ENCODE measurements around the gene LYPD4.
A peak's percentile ranks its signal among the peaks of the same experiment; 100 is the strongest.

LYPD4 gene

GRCh38 chr19:41872775-41873647, 28.5 kb upstream of the LYPD4 start:
- DNase-seq (ENCODE audit: low read depth): peak; percentile 56

DNA sequence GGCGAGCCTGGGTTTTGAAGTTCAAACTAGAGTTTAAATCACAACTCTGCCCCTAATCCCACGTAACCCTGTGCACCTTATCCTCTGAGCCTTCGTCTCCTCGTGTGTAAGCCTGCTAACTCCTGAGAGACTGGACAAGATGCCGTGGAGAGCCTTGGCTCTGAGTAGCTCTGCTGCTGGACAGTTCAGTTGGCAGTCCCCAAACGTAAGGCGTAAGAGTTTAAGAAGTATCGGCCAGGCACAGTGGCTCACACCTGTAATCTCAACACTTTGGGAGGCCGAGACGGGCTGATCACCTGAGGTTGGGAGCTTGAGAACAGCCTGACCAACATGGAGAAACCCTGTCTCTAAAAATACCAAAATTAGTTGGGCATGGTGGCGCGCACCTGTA, 27.9 kb upstream of the LYPD4 start:
- DNase-seq (ENCODE audit: low read depth): no peak

GRCh38 chr19:41871573-41872383, 27.3 kb upstream of the LYPD4 start:
- peak; percentile 34 for DNase-seq (ENCODE audit: low read depth)

- no peak for DNase-seq (ENCODE audit: low read depth)
Measured at GRCh38 chr19:41870401-41870873, 26.0 kb upstream of the LYPD4 start.

DNA sequence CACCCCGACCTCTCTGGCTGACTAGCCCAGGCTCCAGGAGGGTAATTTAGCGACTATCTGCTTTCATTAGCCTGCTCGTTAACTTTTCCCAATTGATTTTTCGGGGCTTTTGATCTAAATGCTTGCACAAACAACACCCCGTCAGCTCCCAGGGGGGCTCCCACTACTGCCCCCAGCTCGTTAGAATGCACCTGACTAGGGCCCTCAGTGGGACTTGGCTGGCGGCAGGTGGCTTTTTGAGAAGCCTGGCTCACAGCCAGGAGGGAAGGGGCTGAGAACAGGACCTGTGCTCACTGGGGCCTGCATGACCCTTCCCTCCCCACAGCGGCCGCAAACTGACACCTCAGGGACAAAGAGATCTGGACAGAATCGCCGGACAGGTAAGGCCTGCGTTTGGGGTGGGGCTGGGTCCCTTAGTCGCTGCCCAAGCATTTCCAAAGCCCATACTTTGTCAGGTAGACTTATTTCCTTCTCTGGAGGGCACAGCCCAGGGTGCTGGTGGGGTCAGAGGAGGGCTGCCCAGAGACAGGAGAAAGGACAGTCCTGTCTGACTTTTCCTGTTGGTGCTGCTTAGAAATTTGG, 25.0 kb upstream of the LYPD4 start:
- no peak for DNase-seq (ENCODE audit: low read depth)

DNA sequence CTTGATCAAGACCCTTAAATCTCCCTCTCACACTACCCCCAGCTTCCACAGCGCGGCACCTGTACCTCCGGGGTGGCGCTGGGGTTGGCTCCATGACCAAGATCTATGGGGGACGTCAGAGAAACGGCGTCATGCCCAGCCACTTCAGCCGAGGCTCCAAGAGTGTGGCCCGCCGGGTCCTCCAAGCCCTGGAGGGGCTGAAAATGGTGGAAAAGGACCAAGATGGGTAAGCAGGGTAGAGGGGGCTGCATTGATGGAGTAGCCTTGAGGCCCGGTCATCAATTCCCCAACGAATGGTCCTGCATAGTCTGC, 24.5 kb upstream of the LYPD4 start:
- no peak for DNase-seq (ENCODE audit: low read depth)

DNA sequence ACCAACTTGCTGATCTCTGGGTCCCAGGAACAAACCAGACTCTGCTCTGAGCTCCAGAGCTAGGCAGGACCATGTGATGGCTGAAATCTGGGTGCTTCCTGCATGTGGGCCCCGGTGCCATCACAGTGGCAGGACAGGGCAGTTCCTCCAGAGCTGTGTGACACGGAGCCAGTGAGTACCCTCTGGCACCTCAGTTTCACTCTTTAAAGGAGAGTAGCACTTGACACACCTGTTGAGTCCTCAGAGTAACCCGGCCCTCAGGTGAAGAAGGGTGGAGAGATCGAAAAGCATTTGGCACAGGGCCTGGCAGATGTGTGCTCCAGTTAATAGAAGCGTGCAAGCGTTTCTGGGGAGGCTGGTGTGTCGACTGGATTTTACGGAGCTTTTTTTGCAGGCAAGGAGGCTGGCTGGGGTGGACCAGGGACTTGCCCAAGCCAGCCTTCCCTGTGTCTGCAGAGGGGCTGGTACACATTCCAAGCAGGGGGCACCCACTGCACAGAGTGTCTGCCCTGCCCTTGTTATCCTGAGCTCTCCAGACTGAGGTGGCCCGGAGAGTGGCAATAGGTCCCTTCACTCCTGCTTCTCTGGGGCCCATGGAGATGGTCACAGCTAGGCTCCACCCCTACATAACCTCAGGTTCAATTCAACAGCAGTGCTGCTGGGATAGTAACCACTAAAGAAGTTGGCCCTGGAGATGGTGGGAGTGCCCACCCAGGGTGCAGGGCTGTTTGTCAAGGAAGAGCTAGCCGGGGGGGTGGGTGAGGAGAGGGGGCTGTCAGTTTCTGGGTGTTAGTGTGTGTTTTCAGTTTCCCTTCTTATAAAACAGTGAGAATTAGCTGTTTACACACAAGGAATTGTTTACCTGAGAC, 23.9 kb upstream of the LYPD4 start:
- no peak for DNase-seq (ENCODE audit: low read depth)

DNA sequence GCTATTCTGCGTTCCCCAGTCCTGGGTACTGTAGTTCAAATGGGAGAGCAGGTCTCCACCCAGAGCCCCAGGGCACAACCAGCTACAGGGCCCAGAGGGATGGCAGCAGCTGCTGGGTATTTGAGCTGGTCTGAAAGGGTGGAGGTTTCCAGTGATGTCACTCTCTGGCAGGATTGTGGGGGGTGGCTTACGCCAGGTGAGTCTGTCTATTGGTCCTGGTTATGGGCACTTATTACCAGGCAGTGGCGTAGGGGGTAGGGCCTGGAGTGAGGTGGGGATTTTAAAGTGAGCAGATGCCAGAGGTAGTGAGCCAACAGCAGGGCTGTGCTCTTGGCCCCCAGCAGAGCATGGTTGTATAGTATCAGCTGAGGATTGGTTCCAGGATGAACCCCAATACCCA, 21.8 kb upstream of the LYPD4 start:
- DNase-seq (ENCODE audit: low read depth): no peak

GRCh38 chr19:41864374-41864773, 19.9 kb upstream of the LYPD4 start:
- DNase-seq (ENCODE audit: low read depth): no peak

DNA sequence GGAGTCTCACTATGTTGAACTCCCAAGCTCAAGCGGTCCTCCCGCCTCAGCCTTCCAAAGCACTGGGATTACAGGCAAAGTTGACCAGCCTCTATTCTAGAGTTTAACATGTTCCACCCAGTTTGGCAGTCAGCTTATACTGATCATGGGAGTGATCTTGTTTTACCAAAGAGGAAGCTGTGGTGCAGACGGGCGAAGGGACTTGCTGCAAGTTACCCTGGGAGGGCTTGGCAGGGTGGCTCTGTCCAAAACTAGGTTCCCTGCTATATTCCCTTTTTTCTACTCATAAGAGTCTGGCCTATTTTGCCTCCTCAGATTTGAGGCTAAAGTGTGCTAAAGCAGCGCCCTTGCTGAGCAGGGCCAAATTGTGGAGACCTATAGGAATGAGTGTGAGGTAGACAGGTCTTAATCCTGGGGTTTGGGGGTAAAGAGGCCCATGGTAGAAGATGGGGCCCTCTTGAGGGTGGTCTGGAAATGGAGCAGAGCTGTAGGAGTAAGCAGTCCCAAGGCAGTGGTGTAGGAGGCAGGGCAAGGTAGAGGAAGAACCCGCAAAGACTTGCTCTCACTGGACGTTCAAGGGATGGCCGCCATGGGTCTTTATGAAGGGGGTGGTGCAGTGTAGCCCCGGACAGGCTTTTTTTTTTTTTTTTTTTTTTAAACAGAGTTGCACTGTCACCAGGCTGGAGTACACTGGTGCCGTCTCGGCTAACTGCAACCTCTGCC, 18.9 kb upstream of the LYPD4 start:
- no peak for DNase-seq (ENCODE audit: low read depth)

DNA sequence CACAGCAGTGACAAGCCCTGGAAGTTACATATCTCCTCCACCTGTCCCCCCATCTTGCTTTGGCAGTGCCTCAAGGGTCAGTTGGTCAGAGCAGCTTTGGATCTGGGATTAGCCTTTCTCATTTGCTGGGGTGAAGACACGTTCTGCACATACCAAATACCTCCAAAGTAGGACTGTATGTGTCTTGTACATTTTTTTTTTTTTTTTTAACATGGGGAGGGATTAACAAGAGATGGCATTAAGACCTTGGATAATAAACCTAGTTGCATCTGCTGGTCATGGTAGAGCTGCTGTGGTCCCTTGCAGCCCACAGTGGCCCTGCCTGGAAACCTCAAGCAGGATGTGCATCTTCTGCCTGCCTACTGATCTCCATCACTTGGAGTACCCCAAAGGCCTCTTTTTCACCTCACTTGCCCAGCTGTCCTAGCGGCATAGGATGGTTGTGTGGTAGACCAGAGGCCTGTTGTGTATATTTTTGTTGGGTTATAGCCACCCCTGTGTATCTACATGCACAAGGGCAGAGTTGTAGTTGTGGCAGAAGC, 18.0 kb upstream of the LYPD4 start:
- no peak for DNase-seq (ENCODE audit: low read depth)

DNA sequence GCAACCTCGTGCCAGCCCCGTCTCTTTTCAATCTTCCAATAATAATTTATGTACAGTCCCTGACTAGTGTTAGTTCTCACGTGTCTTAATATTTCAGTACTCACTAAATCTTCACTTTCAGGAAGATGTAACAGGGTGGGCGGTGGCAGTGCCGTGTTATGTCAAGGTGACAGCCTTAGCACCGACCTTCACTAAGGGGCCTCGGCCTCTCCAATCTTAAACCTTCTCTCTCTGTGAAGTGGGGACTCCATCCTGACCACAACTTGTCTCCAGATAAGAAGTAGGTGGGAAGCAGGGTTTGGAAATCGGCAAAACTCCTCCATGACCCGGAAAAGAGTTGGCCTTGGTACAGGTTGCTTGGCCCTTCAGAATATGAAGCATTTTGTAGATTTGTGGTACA, 17.4 kb upstream of the LYPD4 start:
- DNase-seq (ENCODE audit: low read depth): no peak

GRCh38 chr19:41861116-41861768, 16.8 kb upstream of the LYPD4 start:
- no peak for DNase-seq (ENCODE audit: low read depth)

- DNase-seq (ENCODE audit: low read depth): no peak
Measured at GRCh38 chr19:41860419-41861115, 16.1 kb upstream of the LYPD4 start.

GRCh38 chr19:41859618-41860418, 15.3 kb upstream of the LYPD4 start, which contains the start of gene RPS19:
Gene RPS19 (plus strand): TSS chr19:41860255. CDS start chr19:41860775, 520 bp downstream.
- peak; percentile 97 for DNase-seq (ENCODE audit: low read depth)

GRCh38 chr19:41859213-41859617, 14.7 kb upstream of the LYPD4 start:
- DNase-seq (ENCODE audit: low read depth): no peak

DNA sequence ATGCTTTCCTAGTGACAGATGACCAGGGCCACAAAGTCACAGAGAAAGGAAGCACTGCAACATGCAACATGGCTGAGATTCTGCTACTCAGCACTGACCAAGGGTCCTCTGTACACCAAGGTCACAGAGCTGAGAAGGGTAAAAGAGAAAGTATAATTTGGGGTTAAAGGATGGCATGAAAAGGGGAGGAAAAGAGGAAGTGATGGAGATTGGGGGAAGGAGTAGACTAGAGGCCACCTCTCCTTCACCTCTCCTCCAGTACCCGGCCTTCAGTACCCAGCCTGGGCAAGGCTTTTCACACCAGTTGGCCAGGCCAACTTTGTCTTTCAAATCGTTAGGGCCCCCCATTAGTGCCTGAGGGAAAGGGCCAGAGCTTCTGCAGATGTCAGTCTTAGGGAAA, 9.3 kb upstream of the LYPD4 start:
- no peak for DNase-seq (ENCODE audit: low read depth)

GRCh38 chr19:41853344-41853743, 8.9 kb upstream of the LYPD4 start:
- DNase-seq (ENCODE audit: low read depth): no peak

DNA sequence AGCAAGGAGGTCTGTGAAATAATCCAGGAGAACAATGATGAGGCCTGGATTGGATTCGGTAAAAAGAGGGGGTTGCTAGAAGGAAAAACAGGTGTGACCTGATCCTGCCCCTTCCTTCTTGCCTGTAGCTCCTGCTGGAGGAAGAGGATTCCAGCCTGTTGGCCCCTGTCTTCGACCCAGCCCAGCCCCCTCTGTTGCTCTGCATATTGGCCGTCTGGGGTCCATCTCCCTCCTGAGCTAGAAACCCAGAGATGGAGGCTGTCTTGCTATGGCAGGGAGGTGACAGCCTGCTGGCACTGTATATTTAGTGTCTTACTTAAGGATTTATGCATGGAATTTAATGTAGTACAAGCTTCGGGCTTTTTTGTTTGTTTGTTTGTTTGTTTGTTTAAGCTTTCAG, 7.0 kb upstream of the LYPD4 start:
- DNase-seq (ENCODE audit: low read depth): no peak

Measured in T follicular helper cell (primary cell).